ENCODE measurements around the gene CDKN1C.

Gene CDKN1C

GRCh38 chr11:2838676-2839294 is 46.8 kb downstream of the CDKN1C start (continued):
- TF ChIP-seq CTCF (tag by site-specific recombination; IDR thresholded peaks at IDR 0.05): no peak

GRCh38 chr11:2838091-2838490 is 47.5 kb downstream of the CDKN1C start:
- H3K9me3 ChIP-seq (ENCODE audit: control insufficient read depth, insufficient read depth, low read depth, low read length): no peaks in the 10 kb centered on the region
- POLR2A ChIA-PET: no interaction called here
- TF ChIP-seq ZNF561 (tag by site-specific recombination; IDR thresholded peaks at IDR 0.05; ENCODE audit: borderline replicate concordance) (no peak), ZNF280D (tag by site-specific recombination; IDR thresholded peaks at IDR 0.05) (no peak), ZFP3 (tag by site-specific recombination; IDR thresholded peaks at IDR 0.05; ENCODE audit: low read depth) (no peak), ZNF24 (tag by site-specific recombination; IDR thresholded peaks at IDR 0.05) (no peak), BCL11B (tag by site-specific recombination; IDR thresholded peaks at IDR 0.05; ENCODE audit: low read depth) (no peak), ZNF350 (tag by site-specific recombination; IDR thresholded peaks at IDR 0.05) (no peak), GLIS2 (tag by site-specific recombination; IDR thresholded peaks at IDR 0.05) (no peak), BCL11A (tag by site-specific recombination; IDR thresholded peaks at IDR 0.05; ENCODE audit: low read depth) (no peak)

GRCh38 chr11:2837651-2838050 is 47.9 kb downstream of the CDKN1C start:
- Histone ChIP-seq H3K36me3 (ENCODE audit: control insufficient read depth in 2 of 2, insufficient read depth in 1 of 2, low read length in 2 of 2) (no peaks in the 10 kb centered on the region), H3K27ac (ENCODE audit: extremely low read depth, low read depth, low read length) (no peak overlapping the region), H3K4me3 (ENCODE audit: low read depth, low read length) (no peak overlapping the region), H3K9me3 (ENCODE audit: control insufficient read depth, insufficient read depth, low read depth, low read length) (no peaks in the 10 kb centered on the region), H3K4me1 (ENCODE audit: control insufficient read depth, insufficient read depth, low read length) (no peaks in the 10 kb centered on the region)
- ChIA-PET POLR2A (no interaction called here), CTCF (no interaction called here)
- TF ChIP-seq IKZF3 (tag by site-specific recombination; IDR thresholded peaks at IDR 0.05) (no peak), ZNF214 (tag by site-specific recombination; IDR thresholded peaks at IDR 0.05; ENCODE audit: borderline replicate concordance) (no peak), ZFP69B (tag by site-specific recombination; IDR thresholded peaks at IDR 0.05) (no peak), ZNF132 (tag by site-specific recombination; IDR thresholded peaks at IDR 0.05; ENCODE audit: borderline replicate concordance) (no peak), ZNF529 (tag by site-specific recombination; IDR thresholded peaks at IDR 0.05; ENCODE audit: insufficient replicate concordance) (no peak), OVOL3 (tag by site-specific recombination; IDR thresholded peaks at IDR 0.05) (no peak), ZNF677 (tag by site-specific recombination; IDR thresholded peaks at IDR 0.05) (no peak), ZNF416 (tag by site-specific recombination; IDR thresholded peaks at IDR 0.05) (no peak), ZNF366 (tag by site-specific recombination; conservative IDR thresholded peaks at IDR 0.05) (no peak), YY1 (tag by site-specific recombination; IDR thresholded peaks at IDR 0.05) (no peak), ATF2 (tag by site-specific recombination; IDR thresholded peaks at IDR 0.05; ENCODE audit: low read depth) (no peak), GFI1B (tag by site-specific recombination; IDR thresholded peaks at IDR 0.05) (no peak), ZNF354C (tag by site-specific recombination; IDR thresholded peaks at IDR 0.05; ENCODE audit: borderline replicate concordance, low read depth) (no peak)

More at GRCh38 chr11:2838091-2838490, 47.5 kb downstream of the CDKN1C start:
- Histone ChIP-seq H3K4me3 (ENCODE audit: low read depth, low read length) (no peak overlapping the region), H3K27ac (ENCODE audit: extremely low read depth, low read depth, low read length) (no peak overlapping the region), H3K36me3 (ENCODE audit: control insufficient read depth in 2 of 2, insufficient read depth in 1 of 2, low read length in 2 of 2) (no peaks in the 10 kb centered on the region), H3K4me1 (ENCODE audit: control insufficient read depth, insufficient read depth, low read length) (no peaks in the 10 kb centered on the region)
- CTCF ChIA-PET: no interaction called here
